HepG2 (cell line): ENCODE data around the gene ELMOD3. TPM values are rescaled to one million over a fixed set of nuclear protein-coding genes. Genes with fewer than 3 reads are reported as not detected.

Source experiments
- CBX5 ChIP-seq: sonication (generic); formaldehyde crosslinking; IDR thresholded peaks from 2 replicates; pipeline ENCODE4 v1.4.0; 2020; ENCODE audit warnings: missing genetic modification reagents, borderline replicate concordance
- FOXK1 ChIP-seq: sonication (generic); formaldehyde crosslinking; IDR thresholded peaks from 2 replicates; pipeline ENCODE4 v1.4.0; 2020; ENCODE audit warnings: low read depth, missing genetic modification reagents, borderline replicate concordance
- GFI1 ChIP-seq: sonication (generic); formaldehyde crosslinking; IDR thresholded peaks from 2 replicates; pipeline ENCODE4 v1.5.0; 2020; ENCODE audit warnings: missing genetic modification reagents, mild to moderate bottlenecking, borderline replicate concordance
- JUNB ChIP-seq: sonication (generic); formaldehyde crosslinking; IDR thresholded peaks from 2 replicates; pipeline ENCODE4 v1.8.0; 2022; ENCODE audit warnings: missing genetic modification reagents, mild to moderate bottlenecking, borderline replicate concordance
- MAFG ChIP-seq: sonication (generic); formaldehyde crosslinking; IDR thresholded peaks from 2 replicates; pipeline ENCODE4 v1.5.1; 2020; ENCODE audit warnings: mild to moderate bottlenecking, missing genetic modification reagents
- MYC ChIP-seq: sonication (generic); formaldehyde crosslinking; IDR thresholded peaks from 2 replicates; pipeline ENCODE4 v1.9.0; 2021; ENCODE audit warnings: missing genetic modification reagents, borderline replicate concordance
- PCBP2 ChIP-seq: fragments of 200-400 bp; formaldehyde crosslinking; optimal IDR thresholded peaks from 2 replicates; pipeline ENCODE3; 2018; ENCODE audit warnings: low read length, low read depth; ENCODE audit not compliant: poor library complexity, severe bottlenecking
- RARA ChIP-seq: IDR thresholded peaks from 2 replicates; pipeline ENCODE4 v1.6.1; 2016; ENCODE audit warnings: missing genetic modification reagents, missing compliant biosample characterization
- SMAD1 ChIP-seq: sonication (generic); formaldehyde crosslinking; IDR thresholded peaks from 2 replicates; pipeline ENCODE4 v1.4.0; 2020; ENCODE audit warnings: missing genetic modification reagents, low read depth, mild to moderate bottlenecking, borderline replicate concordance
- SMC3 ChIP-seq: IDR thresholded peaks from 2 replicates; pipeline ENCODE4 v1.6.1; 2011; ENCODE audit warnings: low read length, improper control_type of control experiment
- STAT5B ChIP-seq: sonication (generic); formaldehyde crosslinking; IDR thresholded peaks from 2 replicates; pipeline ENCODE4 v1.4.0; 2020; ENCODE audit warnings: missing genetic modification reagents
- ZMYM4 ChIP-seq: sonication (generic); formaldehyde crosslinking; IDR thresholded peaks from 2 replicates; pipeline ENCODE4 v1.8.1; 2023; ENCODE audit warnings: mild to moderate bottlenecking, missing genetic modification reagents
- ZNF124 ChIP-seq: sonication (generic); formaldehyde crosslinking; IDR thresholded peaks from 2 replicates; pipeline ENCODE4 v1.4.0; 2020; ENCODE audit warnings: missing genetic modification reagents
- ZNF274 ChIP-seq: sonication (generic); formaldehyde crosslinking; IDR thresholded peaks from 2 replicates; pipeline ENCODE4 v1.5.1; 2020; ENCODE audit warnings: mild to moderate bottlenecking, missing genetic modification reagents
- ZNF484 ChIP-seq: sonication (generic); formaldehyde crosslinking; IDR thresholded peaks from 2 replicates; pipeline ENCODE4 v1.5.1; 2020; ENCODE audit warnings: mild to moderate bottlenecking, low read depth, missing genetic modification reagents, borderline replicate concordance
- ZNF557 ChIP-seq: sonication (generic); formaldehyde crosslinking; IDR thresholded peaks from 2 replicates; pipeline ENCODE4 v1.4.0; 2020; ENCODE audit warnings: missing genetic modification reagents
- ZNF772 ChIP-seq: sonication (generic); formaldehyde crosslinking; IDR thresholded peaks from 2 replicates; pipeline ENCODE4 v1.5.0; 2020; ENCODE audit warnings: mild to moderate bottlenecking, missing genetic modification reagents
- polyA plus RNA-seq, 8 experiments: library from polyadenylated mRNA; depleted of rRNA in 3 of 8; stranded (reverse) in 7 of 8; unstranded in 1 of 8; fragments of >200 nt; fragmentation: Illumina TruSeq in 4 of 8; extraction: Trizol in 4 of 8; gene quantifications; 2 replicates each; pipeline versions ENCODE4 v1.2.1 to v1.2.3, GENCODE V29; 2011 to 2016; ENCODE audit warnings: low read depth in 4 of 8, missing spikeins in 1 of 8, mixed read lengths in 1 of 8; ENCODE audit not compliant: insufficient read depth in 1 of 8
- total RNA-seq, 5 experiments: library from RNA; depleted of rRNA; stranded (reverse); fragments of >200 nt; fragmentation: Illumina TruSeq; extraction: Trizol; gene quantifications; 2 replicates each; pipeline ENCODE4 v1.2.3, GENCODE V29; 2016; ENCODE audit warnings: low read depth in 1 of 5
- TF ChIP-seq, protein P1 (sequence below): IDR thresholded peaks from 2 replicates; pipeline ENCODE4 v1.6.1; 2016; ENCODE audit warnings: mild to moderate bottlenecking, missing biosample characterization, missing genetic modification reagents
- TF ChIP-seq, protein P2 (sequence below): sonication (generic); formaldehyde crosslinking; conservative IDR thresholded peaks from 2 replicates; pipeline ENCODE4 v1.4.0; 2020; ENCODE audit warnings: missing genetic modification reagents
- TF ChIP-seq, protein P3 (sequence below): sonication (generic); formaldehyde crosslinking; IDR thresholded peaks from 2 replicates; pipeline ENCODE4 v1.4.0; 2020; ENCODE audit warnings: missing genetic modification reagents
- TF ChIP-seq, protein P4 (sequence below): sonication (generic); formaldehyde crosslinking; IDR thresholded peaks from 2 replicates; pipeline ENCODE4 v1.4.0; 2020; ENCODE audit warnings: mild to moderate bottlenecking, missing genetic modification reagents
- TF ChIP-seq, protein P5 (sequence below): sonication (generic); formaldehyde crosslinking; IDR thresholded peaks from 2 replicates; pipeline ENCODE4 v1.5.0; 2020; ENCODE audit warnings: mild to moderate bottlenecking, missing genetic modification reagents

The ELMOD3 gene
- total and polyA plus RNA-seq, 2 of the 13 experiments (the other 11 are each of a cell fraction or from before 2014, with no cell fraction given) = 13.3 to 19.5 TPM

DNA sequence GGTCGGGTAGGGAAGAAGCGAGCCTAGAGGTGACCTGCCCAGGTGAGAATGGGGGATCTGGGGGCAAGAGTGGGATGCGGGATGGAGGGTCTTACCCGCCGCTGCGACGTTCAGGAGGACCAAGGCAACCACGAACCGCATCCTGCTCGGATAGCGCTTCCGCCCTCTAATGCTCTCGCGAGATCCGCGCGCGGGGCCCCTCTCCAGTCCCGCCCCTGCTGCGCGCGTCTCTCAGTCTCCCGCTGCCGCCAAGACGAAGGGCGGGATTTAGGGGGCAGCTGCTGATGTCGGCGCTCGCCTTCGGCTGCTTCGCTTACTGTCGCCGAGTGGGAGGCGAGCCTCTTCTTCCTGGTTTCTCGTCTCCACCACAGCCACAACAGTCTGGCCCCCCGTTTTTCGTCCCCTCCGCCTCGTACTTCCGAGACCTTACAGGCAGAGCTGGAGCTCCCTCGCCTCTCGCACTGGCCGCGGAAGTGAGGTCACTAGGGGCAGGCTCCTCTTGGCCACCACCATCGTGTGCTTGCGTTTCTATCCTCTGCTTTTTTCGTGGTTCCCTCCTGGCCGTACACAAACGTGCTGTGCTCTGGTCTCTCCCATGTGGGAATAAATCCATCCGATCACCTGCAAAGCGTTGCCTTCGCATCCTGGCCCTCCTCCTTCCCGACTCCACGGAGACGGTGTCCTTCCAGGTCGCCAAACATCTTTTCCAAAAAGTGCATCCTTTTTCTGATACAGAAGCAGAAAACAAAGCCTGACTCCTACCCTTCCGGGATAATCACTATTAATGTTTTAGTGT, 26.5 kb upstream of the ELMOD3 start, which contains the start of gene TGOLN2 (continued):
- TF ChIP-seq, protein P1, sequence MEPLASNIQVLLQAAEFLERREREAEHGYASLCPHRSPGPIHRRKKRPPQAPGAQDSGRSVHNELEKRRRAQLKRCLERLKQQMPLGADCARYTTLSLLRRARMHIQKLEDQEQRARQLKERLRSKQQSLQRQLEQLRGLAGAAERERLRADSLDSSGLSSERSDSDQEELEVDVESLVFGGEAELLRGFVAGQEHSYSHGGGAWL = peak; percentile 95; the same call in 1 of the 2 replicates
- peak; percentile 91 for TF ChIP-seq MYC (CRISPR knock-in tag)
- peak; percentile 80; the same call in 1 of the 2 replicates for TF ChIP-seq ZNF772 (CRISPR knock-in tag)
- TF ChIP-seq RARA (CRISPR knock-in tag) = peak; percentile 60
- no peak for TF ChIP-seq PCBP2
- TF ChIP-seq JUNB (CRISPR knock-in tag) = no peak
- TF ChIP-seq MAFG (CRISPR knock-in tag) = no peak
- TF ChIP-seq ZMYM4 (CRISPR knock-in tag) = peak; percentile 93
- TF ChIP-seq ZNF124 (CRISPR knock-in tag) = peak; percentile 83; the same call in 1 of the 2 replicates
- TF ChIP-seq CBX5 (CRISPR knock-in tag) = peak; percentile 35; the same call in 1 of the 2 replicates
- no peak; the same call in 1 of the 2 replicates for TF ChIP-seq STAT5B (CRISPR knock-in tag)
- TF ChIP-seq, protein P2, sequence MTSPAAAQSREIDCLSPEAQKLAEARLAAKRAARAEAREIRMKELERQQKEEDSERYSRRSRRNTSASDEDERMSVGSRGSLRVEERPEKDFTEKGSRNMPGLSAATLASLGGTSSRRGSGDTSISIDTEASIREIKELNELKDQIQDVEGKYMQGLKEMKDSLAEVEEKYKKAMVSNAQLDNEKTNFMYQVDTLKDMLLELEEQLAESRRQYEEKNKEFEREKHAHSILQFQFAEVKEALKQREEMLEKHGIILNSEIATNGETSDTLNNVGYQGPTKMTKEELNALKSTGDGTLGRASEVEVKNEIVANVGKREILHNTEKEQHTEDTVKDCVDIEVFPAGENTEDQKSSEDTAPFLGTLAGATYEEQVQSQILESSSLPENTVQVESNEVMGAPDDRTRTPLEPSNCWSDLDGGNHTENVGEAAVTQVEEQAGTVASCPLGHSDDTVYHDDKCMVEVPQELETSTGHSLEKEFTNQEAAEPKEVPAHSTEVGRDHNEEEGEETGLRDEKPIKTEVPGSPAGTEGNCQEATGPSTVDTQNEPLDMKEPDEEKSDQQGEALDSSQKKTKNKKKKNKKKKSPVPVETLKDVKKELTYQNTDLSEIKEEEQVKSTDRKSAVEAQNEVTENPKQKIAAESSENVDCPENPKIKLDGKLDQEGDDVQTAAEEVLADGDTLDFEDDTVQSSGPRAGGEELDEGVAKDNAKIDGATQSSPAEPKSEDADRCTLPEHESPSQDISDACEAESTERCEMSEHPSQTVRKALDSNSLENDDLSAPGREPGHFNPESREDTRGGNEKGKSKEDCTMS = no peak
- no peak for TF ChIP-seq ZNF484 (CRISPR knock-in tag)
- peak; percentile 82 for TF ChIP-seq ZNF274 (CRISPR knock-in tag)
- TF ChIP-seq SMC3 = no peak
- peak; percentile 96 for TF ChIP-seq ZNF557 (CRISPR knock-in tag)
- TF ChIP-seq SMAD1 (CRISPR knock-in tag) = peak; percentile 82; the same call in 1 of the 2 replicates
- TF ChIP-seq, protein P3, sequence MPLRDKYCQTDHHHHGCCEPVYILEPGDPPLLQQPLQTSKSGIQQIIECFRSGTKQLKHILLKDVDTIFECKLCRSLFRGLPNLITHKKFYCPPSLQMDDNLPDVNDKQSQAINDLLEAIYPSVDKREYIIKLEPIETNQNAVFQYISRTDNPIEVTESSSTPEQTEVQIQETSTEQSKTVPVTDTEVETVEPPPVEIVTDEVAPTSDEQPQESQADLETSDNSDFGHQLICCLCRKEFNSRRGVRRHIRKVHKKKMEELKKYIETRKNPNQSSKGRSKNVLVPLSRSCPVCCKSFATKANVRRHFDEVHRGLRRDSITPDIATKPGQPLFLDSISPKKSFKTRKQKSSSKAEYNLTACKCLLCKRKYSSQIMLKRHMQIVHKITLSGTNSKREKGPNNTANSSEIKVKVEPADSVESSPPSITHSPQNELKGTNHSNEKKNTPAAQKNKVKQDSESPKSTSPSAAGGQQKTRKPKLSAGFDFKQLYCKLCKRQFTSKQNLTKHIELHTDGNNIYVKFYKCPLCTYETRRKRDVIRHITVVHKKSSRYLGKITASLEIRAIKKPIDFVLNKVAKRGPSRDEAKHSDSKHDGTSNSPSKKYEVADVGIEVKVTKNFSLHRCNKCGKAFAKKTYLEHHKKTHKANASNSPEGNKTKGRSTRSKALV (CRISPR knock-in tag) = peak; percentile 89
- TF ChIP-seq, protein P4, sequence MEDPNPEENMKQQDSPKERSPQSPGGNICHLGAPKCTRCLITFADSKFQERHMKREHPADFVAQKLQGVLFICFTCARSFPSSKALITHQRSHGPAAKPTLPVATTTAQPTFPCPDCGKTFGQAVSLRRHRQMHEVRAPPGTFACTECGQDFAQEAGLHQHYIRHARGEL = peak; percentile 68; the same call in 1 of the 2 replicates
- peak; percentile 36; the same call in 1 of the 2 replicates for TF ChIP-seq FOXK1 (CRISPR knock-in tag)
- peak; percentile 70; the same call in 1 of the 2 replicates for TF ChIP-seq GFI1
- TF ChIP-seq, protein P5, sequence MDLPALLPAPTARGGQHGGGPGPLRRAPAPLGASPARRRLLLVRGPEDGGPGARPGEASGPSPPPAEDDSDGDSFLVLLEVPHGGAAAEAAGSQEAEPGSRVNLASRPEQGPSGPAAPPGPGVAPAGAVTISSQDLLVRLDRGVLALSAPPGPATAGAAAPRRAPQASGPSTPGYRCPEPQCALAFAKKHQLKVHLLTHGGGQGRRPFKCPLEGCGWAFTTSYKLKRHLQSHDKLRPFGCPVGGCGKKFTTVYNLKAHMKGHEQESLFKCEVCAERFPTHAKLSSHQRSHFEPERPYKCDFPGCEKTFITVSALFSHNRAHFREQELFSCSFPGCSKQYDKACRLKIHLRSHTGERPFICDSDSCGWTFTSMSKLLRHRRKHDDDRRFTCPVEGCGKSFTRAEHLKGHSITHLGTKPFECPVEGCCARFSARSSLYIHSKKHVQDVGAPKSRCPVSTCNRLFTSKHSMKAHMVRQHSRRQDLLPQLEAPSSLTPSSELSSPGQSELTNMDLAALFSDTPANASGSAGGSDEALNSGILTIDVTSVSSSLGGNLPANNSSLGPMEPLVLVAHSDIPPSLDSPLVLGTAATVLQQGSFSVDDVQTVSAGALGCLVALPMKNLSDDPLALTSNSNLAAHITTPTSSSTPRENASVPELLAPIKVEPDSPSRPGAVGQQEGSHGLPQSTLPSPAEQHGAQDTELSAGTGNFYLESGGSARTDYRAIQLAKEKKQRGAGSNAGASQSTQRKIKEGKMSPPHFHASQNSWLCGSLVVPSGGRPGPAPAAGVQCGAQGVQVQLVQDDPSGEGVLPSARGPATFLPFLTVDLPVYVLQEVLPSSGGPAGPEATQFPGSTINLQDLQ = peak; percentile 96
